Smooth muscle cell (in vitro differentiated cells): ENCODE results near the gene LIFR. TPM values are rescaled to one million over a fixed set of nuclear protein-coding genes. Genes with fewer than 3 reads are reported as not detected.

Experiments
- DNase-seq: peaks from one replicate; lab custom pipeline; 2025; ENCODE audit not compliant: unreplicated experiment; lab: John Stamatoyannopoulos, UW
- H2AFZ ChIP-seq: fragments of 200-600 bp; sonication (generic); 2 replicates; pipeline ENCODE4 v1.6.0; 2016; ENCODE audit warnings: antibody characterized with exemption, low read depth, mild to moderate bottlenecking
- H3F3A ChIP-seq: fragments of 200-600 bp; sonication (generic); 2 replicates; pipeline ENCODE4 v1.6.0; 2017; ENCODE audit warnings: antibody characterized with exemption, low read depth
- H3K27ac ChIP-seq: fragments of 200-600 bp; sonication (generic); 2 replicates; pipeline ENCODE4 v1.5.1; 2016; ENCODE audit warnings: low read depth, mild to moderate bottlenecking
- H3K27me3 ChIP-seq: fragments of 200-600 bp; sonication (generic); 2 replicates; pipeline ENCODE4 v1.6.1; 2016; ENCODE audit warnings: low read depth, mild to moderate bottlenecking
- H3K36me3 ChIP-seq: fragments of 200-600 bp; sonication (generic); 2 replicates; pipeline ENCODE4 v1.5.1; 2016; ENCODE audit warnings: low read depth
- H3K4me1 ChIP-seq: fragments of 200-600 bp; sonication (generic); 2 replicates; pipeline ENCODE4 v1.5.1; 2016; ENCODE audit warnings: low read depth
- H3K4me2 ChIP-seq: fragments of 200-600 bp; sonication (generic); 2 replicates; pipeline ENCODE4 v1.6.0; 2016; ENCODE audit warnings: mild to moderate bottlenecking
- H3K4me3 ChIP-seq: fragments of 200-600 bp; sonication (generic); 2 replicates; pipeline ENCODE4 v1.5.1; 2016; ENCODE audit warnings: mild to moderate bottlenecking
- H3K79me2 ChIP-seq: fragments of 200-600 bp; sonication (generic); 2 replicates; pipeline ENCODE4 v1.6.0; 2016; ENCODE audit warnings: low read depth, mild to moderate bottlenecking
- H3K9ac ChIP-seq: fragments of 200-600 bp; sonication (generic); 2 replicates; pipeline ENCODE4 v1.6.0; 2016; ENCODE audit warnings: low read depth
- H3K9me3 ChIP-seq: fragments of 200-600 bp; sonication (generic); replicated peaks from 2 replicates; pipeline ENCODE4 v1.5.1; 2016; ENCODE audit warnings: low read depth
- H4K20me1 ChIP-seq: fragments of 200-600 bp; sonication (generic); 2 replicates; pipeline ENCODE4 v1.6.0; 2016; ENCODE audit warnings: low read depth
- WGBS: methylation state at CpG from one replicate; pipeline ENCODE4 v1.1.7; 2016; ENCODE audit warnings: low lambda C conversion rate; 5-methylcytosine and 5-hydroxymethylcytosine counted together
- polyA plus RNA-seq: library from polyadenylated mRNA; unstranded; fragments of >200 nt; fragmentation: Nextera tagmentation; extraction: Ambion mirVana; gene quantifications from 2 replicates; pipeline ENCODE4 v1.2.1, GENCODE V29; 2016
- total RNA-seq: library from RNA; depleted of rRNA; stranded (reverse); fragments of >200 nt; gene quantifications from 2 replicates; pipeline ENCODE4 v1.2.3, GENCODE V29; 2014
- TF ChIP-seq, protein P1 (sequence below): fragments of 200-600 bp; sonication (generic); IDR thresholded peaks from 2 replicates; pipeline ENCODE4 v1.5.1; 2017; ENCODE audit warnings: borderline replicate concordance, mild to moderate bottlenecking, antibody characterized with exemption; ENCODE audit not compliant: insufficient read depth, poor library complexity, severe bottlenecking

The LIFR gene
- total and polyA plus RNA-seq, 2 experiments from 2014 or later = 14.3 to 29.2 TPM

- H3K79me2 ChIP-seq = peaks cover 67% of the 10 kb centered on the region
- H3K4me3 ChIP-seq = no peak overlapping the region
- peak overlapping the region; percentile 9 for H3K4me2 ChIP-seq
- no peaks in the 10 kb centered on the region for H3K27me3 ChIP-seq
- H3K36me3 ChIP-seq = no peaks in the 10 kb centered on the region
- no peak overlapping the region for H2AFZ ChIP-seq
- no peak overlapping the region for H3K9ac ChIP-seq
- peaks cover 41% of the 10 kb centered on the region for H4K20me1 ChIP-seq
- 81% methylated on average over 1 of the region's 1 CpG for WGBS
- H3K9me3 ChIP-seq = no peaks in the 10 kb centered on the region
- no peak for DNase-seq
- TF ChIP-seq, protein P1, sequence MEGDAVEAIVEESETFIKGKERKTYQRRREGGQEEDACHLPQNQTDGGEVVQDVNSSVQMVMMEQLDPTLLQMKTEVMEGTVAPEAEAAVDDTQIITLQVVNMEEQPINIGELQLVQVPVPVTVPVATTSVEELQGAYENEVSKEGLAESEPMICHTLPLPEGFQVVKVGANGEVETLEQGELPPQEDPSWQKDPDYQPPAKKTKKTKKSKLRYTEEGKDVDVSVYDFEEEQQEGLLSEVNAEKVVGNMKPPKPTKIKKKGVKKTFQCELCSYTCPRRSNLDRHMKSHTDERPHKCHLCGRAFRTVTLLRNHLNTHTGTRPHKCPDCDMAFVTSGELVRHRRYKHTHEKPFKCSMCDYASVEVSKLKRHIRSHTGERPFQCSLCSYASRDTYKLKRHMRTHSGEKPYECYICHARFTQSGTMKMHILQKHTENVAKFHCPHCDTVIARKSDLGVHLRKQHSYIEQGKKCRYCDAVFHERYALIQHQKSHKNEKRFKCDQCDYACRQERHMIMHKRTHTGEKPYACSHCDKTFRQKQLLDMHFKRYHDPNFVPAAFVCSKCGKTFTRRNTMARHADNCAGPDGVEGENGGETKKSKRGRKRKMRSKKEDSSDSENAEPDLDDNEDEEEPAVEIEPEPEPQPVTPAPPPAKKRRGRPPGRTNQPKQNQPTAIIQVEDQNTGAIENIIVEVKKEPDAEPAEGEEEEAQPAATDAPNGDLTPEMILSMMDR = no peak
- peaks cover 4% of the 10 kb centered on the region for H3K4me1 ChIP-seq
- no peaks in the 10 kb centered on the region for H3F3A ChIP-seq
- peak overlapping the region; percentile 2 for H3K27ac ChIP-seq
Measured at GRCh38 chr5:38548064-38548759, 8.2 kb downstream of the LIFR start.

GRCh38 chr5:38547257-38547656, 9.2 kb downstream of the LIFR start:
- Histone ChIP-seq H3K4me3 (no peak overlapping the region), H3K4me1 (peaks cover 4% of the 10 kb centered on the region), H3K79me2 (peaks cover 71% of the 10 kb centered on the region), H3K27me3 (no peaks in the 10 kb centered on the region), H3K36me3 (no peaks in the 10 kb centered on the region), H4K20me1 (peaks cover 42% of the 10 kb centered on the region), H3K4me2 (no peak overlapping the region), H3K9ac (no peak overlapping the region), H2AFZ (no peak overlapping the region), H3K27ac (peak overlapping the region; percentile 10), H3K9me3 (no peaks in the 10 kb centered on the region), H3F3A (no peaks in the 10 kb centered on the region)
- TF ChIP-seq, protein P1 = no peak
- no peak for DNase-seq
- WGBS = 94% methylated on average over 4 of the region's 4 CpGs

DNA sequence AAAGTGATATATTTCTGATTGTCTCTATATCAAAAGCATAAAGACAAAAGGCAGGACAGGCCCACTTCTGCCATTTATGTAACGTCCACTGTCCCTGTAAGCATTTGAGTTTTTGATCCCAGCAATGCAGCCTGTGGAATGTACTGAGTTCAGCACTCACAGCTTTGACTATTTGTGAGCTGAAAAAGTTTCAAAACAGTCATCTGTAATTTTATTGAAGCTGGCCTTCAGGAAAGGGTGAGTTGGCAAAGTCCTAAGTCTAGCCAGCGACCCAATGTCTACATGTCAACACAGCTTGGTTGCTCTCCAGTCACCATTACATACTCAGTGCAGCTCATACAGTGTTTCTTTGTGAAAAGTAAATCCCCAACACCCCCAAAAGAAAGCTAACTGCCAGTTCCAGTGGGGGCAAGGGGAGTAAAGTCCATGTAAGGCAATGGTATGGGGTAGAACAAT, 9.7 kb downstream of the LIFR start:
- 52% methylated on average over 2 of the region's 2 CpGs for WGBS
- Histone ChIP-seq H2AFZ (no peak overlapping the region), H3K27ac (peak overlapping the region; percentile 10), H3K27me3 (no peaks in the 10 kb centered on the region), H3K4me1 (peaks cover 4% of the 10 kb centered on the region), H3K9me3 (no peaks in the 10 kb centered on the region), H4K20me1 (peaks cover 42% of the 10 kb centered on the region), H3K9ac (no peak overlapping the region), H3K4me2 (no peak overlapping the region), H3F3A (no peaks in the 10 kb centered on the region), H3K4me3 (no peak overlapping the region), H3K36me3 (no peaks in the 10 kb centered on the region), H3K79me2 (peaks cover 70% of the 10 kb centered on the region)
- no peak for DNase-seq
- TF ChIP-seq, protein P1 = no peak

GRCh38 chr5:38543886-38544285, 12.6 kb downstream of the LIFR start:
- TF ChIP-seq, protein P1 = no peak
- H3K27ac ChIP-seq = no peak overlapping the region
- no peak overlapping the region for H3K4me3 ChIP-seq
- peaks cover 69% of the 10 kb centered on the region for H3K79me2 ChIP-seq
- 95% methylated on average over 4 of the region's 4 CpGs for WGBS
- no peaks in the 10 kb centered on the region for H3K27me3 ChIP-seq
- no peaks in the 10 kb centered on the region for H3K4me1 ChIP-seq
- H3K9me3 ChIP-seq = no peaks in the 10 kb centered on the region
- H3F3A ChIP-seq = no peaks in the 10 kb centered on the region
- H2AFZ ChIP-seq = no peak overlapping the region
- H3K4me2 ChIP-seq = no peak overlapping the region
- DNase-seq = no peak
- H3K9ac ChIP-seq = no peak overlapping the region
- H3K36me3 ChIP-seq = no peaks in the 10 kb centered on the region
- peaks cover 35% of the 10 kb centered on the region for H4K20me1 ChIP-seq
